SK-N-SH (cell line): Measurements from ENCODE around the gene HSPG2.

Experiments
- POLR2AphosphoS5 ChIP-seq: IDR thresholded peaks from 2 replicates; pipeline ENCODE4 v1.6.1; 2012; ENCODE audit warnings: low read depth, low read length
- RAD21 ChIP-seq: IDR thresholded peaks from 2 replicates; pipeline ENCODE4 v1.6.1; 2012; ENCODE audit warnings: mild to moderate bottlenecking, low read length
- RCOR1 ChIP-seq: fragments of 150-350 bp; IDR thresholded peaks from 2 replicates; pipeline ENCODE4 v1.6.1; 2017; ENCODE audit warnings: antibody characterized with exemption, low read length
- USF2 ChIP-seq: fragments of 150-350 bp; IDR thresholded peaks from 2 replicates; pipeline ENCODE4 v1.6.1; 2017; ENCODE audit warnings: antibody characterized with exemption, low read length, low read depth, borderline replicate concordance

GRCh38 chr1:21887796-21888195 is 49.3 kb downstream of the HSPG2 start:
- TF ChIP-seq RCOR1 (no peak), RAD21 (no peak), POLR2AphosphoS5 (no peak), USF2 (no peak)
